ENCODE data around the gene CENPC. TPM values are rescaled to one million over a fixed set of nuclear protein-coding genes. Genes with fewer than 3 reads are reported as not detected.

CENPC gene
- total RNA-seq, 4 donors from 2014 or later = 33.2 to 49.4 (median 38.5) TPM

GRCh38 chr4:67475155-67475554, 70.1 kb downstream of the CENPC start:
- no peaks in the 10 kb centered on the region for H3K27me3 ChIP-seq
- H3K27ac ChIP-seq = no peak overlapping the region
- no peaks in the 10 kb centered on the region for H3K4me1 ChIP-seq
- no peaks in the 10 kb centered on the region for H3K9me3 ChIP-seq
- 61 to 71% methylated on average over 4 of the region's 4 CpGs for WGBS, 2 donors
- intact Hi-C loops (cut with DNase I) = no loop called here
- H3K36me3 ChIP-seq = peaks cover 23 to 33% of the 10 kb centered on the region in 2 donors
- DNase-seq = no peak
- TF ChIP-seq, protein P1, sequence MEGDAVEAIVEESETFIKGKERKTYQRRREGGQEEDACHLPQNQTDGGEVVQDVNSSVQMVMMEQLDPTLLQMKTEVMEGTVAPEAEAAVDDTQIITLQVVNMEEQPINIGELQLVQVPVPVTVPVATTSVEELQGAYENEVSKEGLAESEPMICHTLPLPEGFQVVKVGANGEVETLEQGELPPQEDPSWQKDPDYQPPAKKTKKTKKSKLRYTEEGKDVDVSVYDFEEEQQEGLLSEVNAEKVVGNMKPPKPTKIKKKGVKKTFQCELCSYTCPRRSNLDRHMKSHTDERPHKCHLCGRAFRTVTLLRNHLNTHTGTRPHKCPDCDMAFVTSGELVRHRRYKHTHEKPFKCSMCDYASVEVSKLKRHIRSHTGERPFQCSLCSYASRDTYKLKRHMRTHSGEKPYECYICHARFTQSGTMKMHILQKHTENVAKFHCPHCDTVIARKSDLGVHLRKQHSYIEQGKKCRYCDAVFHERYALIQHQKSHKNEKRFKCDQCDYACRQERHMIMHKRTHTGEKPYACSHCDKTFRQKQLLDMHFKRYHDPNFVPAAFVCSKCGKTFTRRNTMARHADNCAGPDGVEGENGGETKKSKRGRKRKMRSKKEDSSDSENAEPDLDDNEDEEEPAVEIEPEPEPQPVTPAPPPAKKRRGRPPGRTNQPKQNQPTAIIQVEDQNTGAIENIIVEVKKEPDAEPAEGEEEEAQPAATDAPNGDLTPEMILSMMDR (IDR thresholded peaks at IDR 0.05) = no peak
- TF ChIP-seq POLR2A (IDR thresholded peaks at IDR 0.05) = no peak
- no peak overlapping the region for H3K4me3 ChIP-seq (replicated peaks in 1 of 3)

GRCh38 chr4:67470871-67471270, 74.4 kb downstream of the CENPC start:
- no peaks in the 10 kb centered on the region for H3K4me1 ChIP-seq
- H3K4me3 ChIP-seq (replicated peaks in 1 of 3) = no peak overlapping the region
- no peak overlapping the region for H3K27ac ChIP-seq
- H3K9me3 ChIP-seq = no peaks in the 10 kb centered on the region
- peaks cover 15 to 30% of the 10 kb centered on the region in 2 donors for H3K36me3 ChIP-seq
- intact Hi-C loops (cut with DNase I) = no loop called here
- no peaks in the 10 kb centered on the region for H3K27me3 ChIP-seq
- DNase-seq = no peak
- TF ChIP-seq, protein P1 (IDR thresholded peaks at IDR 0.05) = no peak
- TF ChIP-seq POLR2A (IDR thresholded peaks at IDR 0.05) = no peak

DNA sequence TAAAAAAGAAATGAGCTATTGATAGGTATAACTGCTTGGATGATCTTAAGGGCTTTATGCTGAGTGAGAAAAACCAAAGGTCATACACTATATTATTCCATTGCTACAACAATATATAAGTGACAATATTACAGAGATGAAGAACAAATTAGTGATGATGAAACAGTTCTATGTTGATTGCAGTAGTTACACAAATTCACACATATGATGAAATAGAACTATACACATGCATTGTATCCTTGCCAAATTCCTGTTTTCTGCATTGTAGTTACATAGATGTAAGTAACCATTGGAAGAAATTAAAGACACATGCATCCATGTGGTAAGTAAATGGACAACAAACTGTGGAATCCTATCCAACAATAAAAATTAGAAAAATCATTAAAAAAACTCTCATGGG, 76.5 kb downstream of the CENPC start:
- Histone ChIP-seq H3K27ac (no peak overlapping the region), H3K36me3 (peaks cover 6 to 13% of the 10 kb centered on the region in 2 donors), H3K4me3 (replicated peaks in 1 of 3) (no peak overlapping the region), H3K9me3 (no peaks in the 10 kb centered on the region), H3K27me3 (no peaks in the 10 kb centered on the region), H3K4me1 (no peaks in the 10 kb centered on the region)
- TF ChIP-seq, protein P1 (IDR thresholded peaks at IDR 0.05) = no peak
- TF ChIP-seq POLR2A (IDR thresholded peaks at IDR 0.05) = no peak
- intact Hi-C loops (cut with DNase I) = no loop called here
- no peak for DNase-seq

DNA sequence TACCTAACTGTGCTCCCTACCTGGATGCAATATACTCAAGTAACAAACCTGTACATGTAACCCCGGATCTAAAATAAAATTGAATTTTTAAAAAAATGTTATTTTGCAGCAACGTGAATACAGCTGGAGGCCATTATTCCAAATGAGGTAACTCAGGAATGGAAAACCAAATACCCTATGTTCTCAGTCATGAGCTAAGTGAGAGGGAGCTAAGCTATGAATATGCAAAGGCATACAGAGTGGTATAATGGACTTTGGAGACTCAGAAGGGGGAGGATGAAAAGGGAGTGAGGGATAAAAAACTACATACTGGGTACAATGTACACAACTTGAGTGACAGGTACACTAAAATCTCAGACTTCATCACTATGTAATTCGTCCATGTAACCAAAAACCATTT, 78.6 kb downstream of the CENPC start:
- peaks cover 4 to 5% of the 10 kb centered on the region in 2 donors for H3K36me3 ChIP-seq
- no peaks in the 10 kb centered on the region for H3K27me3 ChIP-seq
- 97 to 98% methylated on average over 3 of the region's 3 CpGs for WGBS, 2 donors
- H3K4me3 ChIP-seq (replicated peaks in 1 of 3) = no peak overlapping the region
- TF ChIP-seq, protein P1 (IDR thresholded peaks at IDR 0.05) = no peak
- no peak for TF ChIP-seq POLR2A (IDR thresholded peaks at IDR 0.05)
- H3K4me1 ChIP-seq = no peaks in the 10 kb centered on the region
- H3K9me3 ChIP-seq = no peaks in the 10 kb centered on the region
- DNase-seq = no peak
- no peak overlapping the region for H3K27ac ChIP-seq
- intact Hi-C loops (cut with DNase I) = no loop called here

DNA sequence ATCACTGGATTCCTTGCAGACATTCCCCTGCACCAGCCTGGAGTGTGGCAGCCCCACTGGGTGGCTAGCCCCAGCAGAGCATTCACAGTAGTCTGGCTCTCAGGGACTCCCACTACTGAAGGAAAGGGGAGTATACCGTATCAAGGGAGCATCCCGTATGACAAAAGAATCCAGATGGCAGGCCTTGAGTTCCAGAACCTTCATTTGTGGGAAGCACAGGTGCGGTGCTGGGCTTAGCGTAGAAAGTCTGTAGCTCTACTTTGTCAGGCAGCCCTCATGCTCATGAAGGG, 79.6 kb downstream of the CENPC start:
- Histone ChIP-seq H3K27me3 (no peaks in the 10 kb centered on the region), H3K4me1 (no peaks in the 10 kb centered on the region), H3K27ac (no peak overlapping the region), H3K36me3 (peaks cover 0 to 2% of the 10 kb centered on the region in 2 donors), H3K9me3 (no peaks in the 10 kb centered on the region), H3K4me3 (replicated peaks in 1 of 3) (no peak overlapping the region)
- intact Hi-C loops (cut with DNase I) = no loop called here
- no peak for DNase-seq
- WGBS, 2 donors = 73 to 84% methylated on average over 4 of the region's 4 CpGs
- TF ChIP-seq, protein P1 (IDR thresholded peaks at IDR 0.05) = no peak
- TF ChIP-seq POLR2A (IDR thresholded peaks at IDR 0.05) = no peak
